IPS-NIHi11 (cell line): Measurements from ENCODE around the gene PRDM4.

Experiments
- DNase-seq: peaks from one replicate; pipeline ENCODE4 v3.0.0; 2012; ENCODE audit warnings: mixed read lengths, low spot score

Gene PRDM4

GRCh38 chr12:107760809-107761501 is at the start of gene PRDM4:
TSS of gene PRDM4 (minus strand) at chr12:107761137. CDS start at chr12:107760515, 622 bp downstream.
- DNase-seq: peak; percentile 99

GRCh38 chr12:107807471-107808150 is 46.7 kb upstream of the PRDM4 start:
- DNase-seq: no peak

GRCh38 chr12:107805488-107806180 is 44.7 kb upstream of the PRDM4 start:
- DNase-seq: no peak

GRCh38 chr12:107803092-107803491 is 42.2 kb upstream of the PRDM4 start:
- DNase-seq: no peak

GRCh38 chr12:107801150-107801549 is 40.2 kb upstream of the PRDM4 start:
- DNase-seq: no peak

- DNase-seq: no peak
Measured at GRCh38 chr12:107798580-107798979, 37.6 kb upstream of the PRDM4 start.

- no peak for DNase-seq
Measured at GRCh38 chr12:107794451-107794850, 33.5 kb upstream of the PRDM4 start.

GRCh38 chr12:107791465-107792089 is 30.6 kb upstream of the PRDM4 start:
- no peak for DNase-seq

- no peak for DNase-seq
Measured at GRCh38 chr12:107788690-107789458, 27.9 kb upstream of the PRDM4 start.

GRCh38 chr12:107788281-107788680 is 27.3 kb upstream of the PRDM4 start:
- no peak for DNase-seq

- DNase-seq: no peak
Measured at GRCh38 chr12:107783406-107784376, 22.8 kb upstream of the PRDM4 start.

GRCh38 chr12:107782067-107782466 is 21.1 kb upstream of the PRDM4 start:
- DNase-seq: no peak

- DNase-seq: no peak
Measured at GRCh38 chr12:107780298-107780697, 19.4 kb upstream of the PRDM4 start.

GRCh38 chr12:107779077-107779831 is 18.3 kb upstream of the PRDM4 start:
- DNase-seq: no peak

GRCh38 chr12:107778383-107779025 is 17.6 kb upstream of the PRDM4 start:
- no peak for DNase-seq

- DNase-seq: no peak
Measured at GRCh38 chr12:107776171-107776570, 15.2 kb upstream of the PRDM4 start.

GRCh38 chr12:107775093-107775721 is 14.3 kb upstream of the PRDM4 start:
- DNase-seq: peak; percentile 90

GRCh38 chr12:107774349-107775029 is 13.6 kb upstream of the PRDM4 start, which contains the start of gene ASCL4:
TSS of gene ASCL4 (plus strand) at chr12:107774704. CDS start at chr12:107775219, 515 bp downstream.
- peak; percentile 9 for DNase-seq
